Activated gamma-delta T cell treated with anti-CD3 and anti-CD28 coated beads, Interleukin-2, amount 50 U/mL, for 16 hours (primary cell): ENCODE measurements around the gene PAX5.

Source experiments
- DNase-seq: peaks from one replicate; pipeline ENCODE4 v3.0.0-alpha.2; 2020; ENCODE audit warnings: low read depth

The PAX5 gene

GRCh38 chr9:37037503-37038301 is 3.6 kb upstream of the PAX5 start:
- no peak for DNase-seq

GRCh38 chr9:37036776-37037502 is 2.9 kb upstream of the PAX5 start:
- no peak for DNase-seq

DNA sequence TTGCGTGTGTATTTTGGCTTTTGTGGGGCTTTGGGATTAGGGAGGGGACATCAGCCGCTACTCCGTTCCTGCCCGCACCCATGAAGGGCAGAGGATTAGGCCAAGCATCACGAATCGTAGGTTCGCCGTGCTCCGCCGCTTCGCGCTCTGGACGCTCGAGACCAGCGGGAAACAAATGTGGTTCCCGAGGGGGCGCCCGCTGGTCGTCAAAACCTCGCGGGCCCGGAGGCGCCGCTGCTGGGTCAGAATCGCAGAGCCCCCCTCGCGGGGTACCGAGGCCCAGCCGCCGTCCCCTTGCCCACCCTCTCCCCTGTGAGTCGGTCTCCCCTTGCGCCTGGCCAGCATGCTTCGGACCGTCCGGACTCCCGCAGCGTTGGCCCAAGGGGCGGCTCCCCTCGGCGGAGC is 2.3 kb upstream of the PAX5 start:
- DNase-seq: no peak

DNA sequence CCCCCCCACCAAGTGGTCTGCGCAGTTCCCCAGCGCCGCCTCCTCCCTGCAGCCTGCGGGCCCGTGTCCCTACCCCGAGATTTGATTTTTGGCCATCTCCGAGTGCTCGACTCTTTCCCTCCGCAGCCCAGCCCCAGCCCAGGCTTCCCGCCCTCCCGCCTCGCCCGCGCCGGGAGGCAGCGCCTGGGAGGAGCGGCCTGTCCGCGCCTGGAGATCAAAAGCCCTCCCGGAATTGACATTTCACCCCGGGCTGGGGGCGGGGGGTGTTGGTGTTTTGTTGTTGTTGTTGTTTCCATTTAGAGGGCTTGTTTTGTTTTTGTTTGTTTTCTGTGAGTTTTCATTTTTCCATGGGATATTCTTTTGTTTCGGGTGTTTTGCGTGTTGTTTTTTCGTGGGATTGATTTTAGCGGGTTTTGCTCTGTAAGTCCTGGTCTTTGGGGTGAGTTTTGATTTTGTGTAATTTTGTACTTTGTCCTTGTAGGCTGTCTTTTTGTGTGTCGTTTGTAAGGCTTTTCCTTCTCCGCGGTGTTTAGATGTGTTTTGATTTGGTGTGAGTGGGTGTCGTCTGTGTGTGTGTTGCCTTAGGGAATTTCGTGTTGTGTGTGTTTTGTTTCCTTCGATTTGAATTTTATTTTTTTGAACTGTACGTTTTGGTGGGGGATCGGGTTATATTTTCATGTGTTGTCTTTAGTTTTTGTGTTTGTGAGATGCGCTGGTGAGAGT is 1.7 kb upstream of the PAX5 start:
- DNase-seq: no peak

DNA sequence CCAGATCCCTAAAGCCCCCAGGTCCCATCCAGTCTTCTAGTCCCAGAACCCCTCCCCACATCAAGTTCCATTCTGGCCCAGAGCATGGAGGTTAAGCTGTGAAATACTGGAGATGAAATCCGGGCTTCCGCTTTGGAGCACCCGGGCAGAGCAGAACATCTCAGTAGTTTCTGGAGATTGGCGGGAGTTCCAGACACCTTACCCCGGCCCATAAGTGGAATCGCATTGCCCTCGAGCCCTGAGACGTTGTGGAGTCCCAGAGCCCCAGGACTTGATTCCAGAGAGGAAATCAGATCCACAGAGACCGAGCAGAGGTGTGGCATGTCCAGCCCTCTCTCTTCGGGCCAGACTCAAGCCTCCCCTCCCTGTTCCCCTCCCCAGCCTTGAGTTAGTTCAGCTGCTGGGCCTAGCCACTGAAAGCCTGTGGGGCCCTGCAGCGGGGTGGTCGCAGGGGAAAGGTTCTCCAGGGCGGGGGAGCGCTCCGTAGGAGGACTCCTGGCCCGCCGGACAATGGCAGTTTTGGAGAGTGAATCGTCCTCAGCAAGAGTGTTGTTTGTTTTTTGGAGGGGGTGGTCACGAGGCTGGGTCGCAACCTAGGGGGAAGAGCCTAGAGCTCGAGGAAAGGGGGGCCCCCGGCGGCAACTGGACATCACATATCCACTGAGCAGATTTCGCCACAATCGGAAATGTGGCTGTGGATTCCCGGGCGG is 1.0 kb upstream of the PAX5 start:
- no peak for DNase-seq

DNA sequence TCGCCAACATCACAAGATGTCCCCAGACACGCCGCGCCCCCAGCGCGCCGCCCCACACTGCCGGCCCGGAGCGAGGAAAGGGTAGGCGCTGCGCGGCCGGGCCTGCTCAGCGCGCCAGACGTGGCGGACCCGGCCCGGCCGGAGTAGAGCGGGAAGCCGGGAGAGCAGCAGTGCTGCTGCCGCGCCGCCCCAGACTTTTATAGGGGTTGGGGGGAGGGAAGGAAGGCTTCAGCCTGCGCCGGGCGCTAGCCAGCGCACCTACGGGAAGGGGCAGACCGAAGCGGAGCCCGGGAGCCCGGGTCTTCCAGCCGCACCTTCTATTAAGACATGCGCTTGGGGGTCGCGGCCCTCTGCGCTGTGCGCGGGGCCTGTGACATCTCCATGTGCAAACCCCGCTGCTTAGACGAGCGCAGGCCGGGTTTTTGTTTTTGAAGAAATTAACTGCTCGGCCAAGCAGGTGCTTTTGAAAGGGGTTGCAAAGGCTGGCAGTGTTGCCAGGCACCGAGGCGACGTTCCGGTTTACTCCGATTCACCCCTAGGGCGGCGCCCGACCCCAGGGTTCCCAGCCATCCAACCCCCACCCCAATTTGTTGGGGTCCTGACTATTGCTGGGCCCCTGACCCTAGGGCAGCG is 353 bp upstream of the PAX5 start:
- DNase-seq: no peak

GRCh38 chr9:37033141-37033540 is 927 bp downstream of the PAX5 start:
- DNase-seq: no peak

GRCh38 chr9:37032713-37033112 is 1.4 kb downstream of the PAX5 start:
- no peak for DNase-seq

DNA sequence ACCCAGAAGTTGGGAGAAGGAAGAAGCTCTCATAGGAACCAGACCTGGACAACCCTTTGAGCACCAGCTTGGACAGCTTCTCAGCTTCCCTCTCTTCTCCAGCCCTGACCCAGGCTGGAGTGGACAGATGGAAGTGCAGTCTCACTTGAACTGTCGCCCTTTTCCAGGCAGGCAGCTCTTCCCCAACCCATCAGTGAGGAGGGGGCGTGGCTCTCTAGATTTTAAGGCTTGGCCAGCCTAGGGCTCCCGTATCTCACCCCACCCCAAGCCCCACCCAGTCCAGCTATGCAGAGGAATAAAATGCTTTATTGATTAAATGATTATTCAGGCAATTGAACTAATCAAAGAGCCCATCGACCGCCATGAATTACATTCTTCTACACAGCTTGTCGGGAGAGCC is 2.2 kb downstream of the PAX5 start:
- DNase-seq: no peak

- DNase-seq: no peak
Measured at GRCh38 chr9:37031081-37031480, 3.0 kb downstream of the PAX5 start.

DNA sequence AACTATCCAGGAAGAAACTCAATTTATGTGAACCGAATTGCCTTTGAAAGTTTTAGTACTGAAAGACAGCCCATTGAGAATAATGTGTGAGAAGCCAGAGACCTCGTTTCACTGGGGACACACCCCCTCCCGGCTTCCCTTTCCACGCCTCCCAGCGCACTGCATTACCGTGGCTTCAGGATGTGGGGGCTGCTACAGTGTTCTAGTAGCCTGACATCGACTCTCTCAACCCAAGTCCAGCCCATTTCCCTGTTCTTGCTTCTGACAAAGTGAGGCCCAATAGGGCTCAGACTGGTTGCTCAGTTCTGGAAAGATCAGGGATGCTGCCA is 3.5 kb downstream of the PAX5 start:
- no peak for DNase-seq

GRCh38 chr9:37029776-37030610 is 4.1 kb downstream of the PAX5 start:
- no peak for DNase-seq

- DNase-seq: no peak
Measured at GRCh38 chr9:37029304-37029775, 4.7 kb downstream of the PAX5 start.

- no peak for DNase-seq
Measured at GRCh38 chr9:37028420-37029031, 5.5 kb downstream of the PAX5 start.

DNA sequence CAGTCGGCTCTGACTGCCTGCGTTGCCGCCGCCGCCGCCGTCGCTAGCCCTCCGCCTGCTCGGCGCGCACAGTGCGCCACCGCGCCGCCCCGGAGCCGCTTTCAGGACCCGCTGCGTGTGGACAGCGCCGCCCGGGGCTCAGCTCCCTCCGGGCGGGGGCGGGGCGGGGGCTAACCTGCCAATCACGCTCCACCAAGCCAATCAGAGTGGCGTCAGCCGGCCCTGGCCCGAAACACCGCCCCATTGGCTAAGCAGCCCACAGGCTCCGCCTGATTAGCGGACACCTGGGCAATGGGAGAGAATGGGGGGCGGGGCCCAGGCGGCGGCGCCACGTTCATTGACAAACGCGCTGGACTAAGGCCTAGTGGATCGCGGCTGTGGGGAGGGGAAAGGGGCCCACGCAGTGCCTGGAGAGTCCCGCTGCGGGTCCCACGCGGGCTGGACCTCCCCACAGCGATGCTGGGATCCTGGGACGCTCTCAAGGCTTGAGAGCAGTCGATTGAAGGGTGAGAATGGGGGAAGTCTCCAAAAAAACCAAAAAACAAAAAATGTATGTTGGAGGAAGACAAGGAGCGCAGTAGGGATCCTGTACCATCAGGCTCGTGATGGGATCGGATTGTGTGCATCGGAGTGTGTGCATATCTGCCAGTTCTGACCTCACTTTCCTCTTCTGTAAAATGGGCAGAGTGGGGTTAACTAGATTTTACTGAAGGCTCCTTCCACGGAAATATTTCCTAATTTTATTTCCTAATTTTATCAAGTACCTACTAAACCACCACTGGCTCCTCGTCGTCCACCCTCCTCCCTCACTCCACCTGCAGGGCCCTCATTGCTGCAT is 6.3 kb downstream of the PAX5 start:
- DNase-seq: peak; percentile 75

GRCh38 chr9:37026931-37027581 is 7.0 kb downstream of the PAX5 start:
- no peak for DNase-seq

- DNase-seq: no peak
Measured at GRCh38 chr9:37026113-37026930, 7.7 kb downstream of the PAX5 start.

GRCh38 chr9:37025823-37026112 is 8.3 kb downstream of the PAX5 start:
- no peak for DNase-seq
